ES-I3 (cell line): ENCODE measurements around the gene LOXL4.
A peak's percentile ranks its signal among the peaks of the same experiment; 100 is the strongest.

Experiments used
- H3K36me3 ChIP-seq: 2 replicates; pipeline ENCODE4 v1.6.1; 2013; ENCODE audit warnings: mild to moderate bottlenecking, low read length, control low read depth, moderate library complexity; ENCODE audit not compliant: insufficient read depth
- H3K4me1 ChIP-seq: 2 replicates; pipeline ENCODE4 v1.6.1; 2013; ENCODE audit warnings: mild to moderate bottlenecking, control low read depth, low read length; ENCODE audit not compliant: insufficient read depth
- H3K9ac ChIP-seq: 2 replicates; pipeline ENCODE4 v1.6.1; 2013; ENCODE audit warnings: low read depth, mild to moderate bottlenecking, low read length, moderate library complexity
- H3K9me3 ChIP-seq: 2 replicates; pipeline ENCODE4 v1.6.1; 2013; ENCODE audit warnings: mild to moderate bottlenecking, low read length, moderate library complexity; ENCODE audit not compliant: control insufficient read depth, insufficient read depth

LOXL4 gene

GRCh38 chr10:98276311-98276710, 8.3 kb upstream of the LOXL4 start:
- Histone ChIP-seq H3K9me3 (no peaks in the 10 kb centered on the region), H3K9ac (no peak overlapping the region), H3K36me3 (no peaks in the 10 kb centered on the region; the same call in 1 of the 2 replicates), H3K4me1 (peaks cover 12% of the 10 kb centered on the region; the same call in 1 of the 2 replicates)

GRCh38 chr10:98274562-98274961, 6.6 kb upstream of the LOXL4 start:
- H3K9me3 ChIP-seq, result no peaks in the 10 kb centered on the region
- no peak overlapping the region for H3K9ac ChIP-seq
- no peaks in the 10 kb centered on the region; the same call in 1 of the 2 replicates for H3K36me3 ChIP-seq
- peaks cover 26% of the 10 kb centered on the region for H3K4me1 ChIP-seq

- Histone ChIP-seq H3K9me3 (no peaks in the 10 kb centered on the region), H3K36me3 (no peaks in the 10 kb centered on the region; the same call in 1 of the 2 replicates), H3K9ac (no peak overlapping the region), H3K4me1 (peaks cover 31% of the 10 kb centered on the region)
Observed at GRCh38 chr10:98273057-98273850, 5.3 kb upstream of the LOXL4 start.

GRCh38 chr10:98272656-98273055, 4.7 kb upstream of the LOXL4 start:
- Histone ChIP-seq H3K9me3 (no peaks in the 10 kb centered on the region), H3K9ac (no peak overlapping the region), H3K36me3 (no peaks in the 10 kb centered on the region; the same call in 1 of the 2 replicates), H3K4me1 (peaks cover 33% of the 10 kb centered on the region)

GRCh38 chr10:98272245-98272644, 4.3 kb upstream of the LOXL4 start:
- Histone ChIP-seq H3K4me1 (peaks cover 37% of the 10 kb centered on the region), H3K9me3 (no peaks in the 10 kb centered on the region), H3K9ac (no peak overlapping the region), H3K36me3 (no peaks in the 10 kb centered on the region; the same call in 1 of the 2 replicates)

GRCh38 chr10:98270786-98271185, 2.8 kb upstream of the LOXL4 start:
- Histone ChIP-seq H3K4me1 (peaks cover 52% of the 10 kb centered on the region), H3K36me3 (no peaks in the 10 kb centered on the region; the same call in 1 of the 2 replicates), H3K9ac (no peak overlapping the region), H3K9me3 (no peaks in the 10 kb centered on the region)

GRCh38 chr10:98270073-98270740, 2.2 kb upstream of the LOXL4 start:
- no peak overlapping the region for H3K9ac ChIP-seq
- no peaks in the 10 kb centered on the region; the same call in 1 of the 2 replicates for H3K36me3 ChIP-seq
- H3K9me3 ChIP-seq, result no peaks in the 10 kb centered on the region
- H3K4me1 ChIP-seq, result peaks cover 56% of the 10 kb centered on the region

GRCh38 chr10:98269435-98269912, 1.5 kb upstream of the LOXL4 start:
- Histone ChIP-seq H3K9me3 (no peaks in the 10 kb centered on the region), H3K36me3 (no peaks in the 10 kb centered on the region), H3K4me1 (peaks cover 56% of the 10 kb centered on the region), H3K9ac (no peak overlapping the region)

- Histone ChIP-seq H3K36me3 (no peaks in the 10 kb centered on the region), H3K9ac (peak overlapping the region; percentile 72), H3K4me1 (peaks cover 56% of the 10 kb centered on the region), H3K9me3 (no peaks in the 10 kb centered on the region)
Observed at GRCh38 chr10:98268694-98269431, 869 bp upstream of the LOXL4 start.

- no peaks in the 10 kb centered on the region for H3K36me3 ChIP-seq
- H3K9ac ChIP-seq, result peak overlapping the region; percentile 17; the same call in 1 of the 2 replicates
- peaks cover 47% of the 10 kb centered on the region for H3K4me1 ChIP-seq
- H3K9me3 ChIP-seq, result no peaks in the 10 kb centered on the region
Observed at GRCh38 chr10:98267069-98267893, 713 bp downstream of the LOXL4 start.

- Histone ChIP-seq H3K9ac (no peak overlapping the region), H3K36me3 (no peaks in the 10 kb centered on the region), H3K9me3 (no peaks in the 10 kb centered on the region)
Observed at GRCh38 chr10:98266647-98267046, 1.3 kb downstream of the LOXL4 start.

GRCh38 chr10:98265403-98266378, 2.3 kb downstream of the LOXL4 start:
- no peaks in the 10 kb centered on the region for H3K36me3 ChIP-seq
- peaks cover 41% of the 10 kb centered on the region for H3K4me1 ChIP-seq
- no peak overlapping the region for H3K9ac ChIP-seq
- H3K9me3 ChIP-seq, result no peaks in the 10 kb centered on the region

More at GRCh38 chr10:98266647-98267046, 1.3 kb downstream of the LOXL4 start:
- peaks cover 44% of the 10 kb centered on the region for H3K4me1 ChIP-seq
